ENCODE measurements around the gene COL18A1.

Gene COL18A1

GRCh38 chr21:45460011-45460565 lies 55.1 kb downstream of the COL18A1 start:
- H3K27ac ChIP-seq: peak overlapping the region; percentile 18
- TF ChIP-seq ZFX (IDR thresholded peaks at IDR 0.05): no peak

GRCh38 chr21:45460611-45461368 lies 55.8 kb downstream of the COL18A1 start:
- peak overlapping the region; percentile 18 for H3K27ac ChIP-seq

GRCh38 chr21:45461369-45461750 lies 56.4 kb downstream of the COL18A1 start:
- no peak overlapping the region for H3K27ac ChIP-seq
- TF ChIP-seq CTCF (conservative IDR thresholded peaks at IDR 0.05): no peak
- no peak for TF ChIP-seq ZFX (IDR thresholded peaks at IDR 0.05)

More at GRCh38 chr21:45460611-45461368, 55.8 kb downstream of the COL18A1 start:
- no peak for TF ChIP-seq ZFX (IDR thresholded peaks at IDR 0.05)
- no peak for TF ChIP-seq CTCF (conservative IDR thresholded peaks at IDR 0.05)

GRCh38 chr21:45461806-45462341 lies 56.9 kb downstream of the COL18A1 start:
- TF ChIP-seq CTCF (conservative IDR thresholded peaks at IDR 0.05): no peak
- no peak for TF ChIP-seq ZFX (IDR thresholded peaks at IDR 0.05)

GRCh38 chr21:45463871-45464270 lies 58.9 kb downstream of the COL18A1 start:
- H3K27ac ChIP-seq: no peak overlapping the region
- TF ChIP-seq CTCF (conservative IDR thresholded peaks at IDR 0.05): no peak
- TF ChIP-seq ZFX (IDR thresholded peaks at IDR 0.05): no peak

More at GRCh38 chr21:45461806-45462341, 56.9 kb downstream of the COL18A1 start:
- no peak overlapping the region for H3K27ac ChIP-seq

- H3K27ac ChIP-seq: no peak overlapping the region
- TF ChIP-seq CTCF (conservative IDR thresholded peaks at IDR 0.05) (no peak), ZFX (IDR thresholded peaks at IDR 0.05) (no peak)
Measured at GRCh38 chr21:45464309-45464708, 59.3 kb downstream of the COL18A1 start.

- no peak for TF ChIP-seq CTCF (conservative IDR thresholded peaks at IDR 0.05)
- no peak for TF ChIP-seq ZFX (IDR thresholded peaks at IDR 0.05)
- H3K27ac ChIP-seq: no peak overlapping the region
Measured at GRCh38 chr21:45465105-45465504, 60.1 kb downstream of the COL18A1 start.
